Right lobe of liver (tissue), 4 donors: ENCODE measurements around the gene SLC22A23.

Source experiments
- POLR2A ChIP-seq: fragments of 450-650 bp; IDR thresholded peaks from one replicate; pipeline ENCODE4 v1.6.1; 2017; ENCODE audit warnings: antibody characterized with exemption, mild to moderate bottlenecking
- TF ChIP-seq, protein P1 (sequence below), 4 donors: fragments of 200-600 bp in 3 of 4; fragments of 450-650 bp in 1 of 4; IDR thresholded peaks; one replicate each; pipeline versions ENCODE4 v1.5.1 to v1.8.0; 2016 to 2022; ENCODE audit warnings: antibody characterized with exemption in 4 of 4, mild to moderate bottlenecking in 2 of 4
- donor health status: DM: no; HTN: no; CAD: no.
- donor health status: DM: no; HTN: no; CAD: no.
- donor health status: DM: no; HTN: yes; CAD: no.

DNA sequence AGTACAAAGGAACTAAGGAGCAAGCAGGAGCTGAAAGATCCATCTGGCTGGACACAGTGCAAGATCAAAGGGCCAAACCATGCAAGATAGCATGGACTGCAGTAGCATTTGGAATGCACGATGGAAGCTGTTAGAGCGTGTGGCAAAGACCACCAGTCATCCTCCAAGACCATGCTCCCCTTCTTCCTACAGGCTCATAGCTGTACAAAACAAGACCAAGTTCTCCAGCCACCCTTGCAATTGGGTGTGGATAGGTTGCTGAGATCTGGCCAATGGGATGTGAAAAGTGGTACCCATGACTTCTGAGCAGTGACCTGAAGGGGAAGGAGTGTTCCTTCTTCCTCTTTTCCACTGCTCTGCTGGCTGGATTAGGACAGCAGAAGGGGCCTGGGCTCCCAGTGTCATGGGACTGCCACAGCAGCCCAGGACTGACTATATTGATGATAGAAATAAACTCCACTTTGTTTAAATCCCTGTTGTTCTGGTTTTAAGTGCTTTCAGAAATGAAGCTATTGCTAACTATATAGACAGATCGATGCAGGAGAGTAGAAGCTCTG, 64.9 kb downstream of the SLC22A23 start:
- TF ChIP-seq, protein P1, sequence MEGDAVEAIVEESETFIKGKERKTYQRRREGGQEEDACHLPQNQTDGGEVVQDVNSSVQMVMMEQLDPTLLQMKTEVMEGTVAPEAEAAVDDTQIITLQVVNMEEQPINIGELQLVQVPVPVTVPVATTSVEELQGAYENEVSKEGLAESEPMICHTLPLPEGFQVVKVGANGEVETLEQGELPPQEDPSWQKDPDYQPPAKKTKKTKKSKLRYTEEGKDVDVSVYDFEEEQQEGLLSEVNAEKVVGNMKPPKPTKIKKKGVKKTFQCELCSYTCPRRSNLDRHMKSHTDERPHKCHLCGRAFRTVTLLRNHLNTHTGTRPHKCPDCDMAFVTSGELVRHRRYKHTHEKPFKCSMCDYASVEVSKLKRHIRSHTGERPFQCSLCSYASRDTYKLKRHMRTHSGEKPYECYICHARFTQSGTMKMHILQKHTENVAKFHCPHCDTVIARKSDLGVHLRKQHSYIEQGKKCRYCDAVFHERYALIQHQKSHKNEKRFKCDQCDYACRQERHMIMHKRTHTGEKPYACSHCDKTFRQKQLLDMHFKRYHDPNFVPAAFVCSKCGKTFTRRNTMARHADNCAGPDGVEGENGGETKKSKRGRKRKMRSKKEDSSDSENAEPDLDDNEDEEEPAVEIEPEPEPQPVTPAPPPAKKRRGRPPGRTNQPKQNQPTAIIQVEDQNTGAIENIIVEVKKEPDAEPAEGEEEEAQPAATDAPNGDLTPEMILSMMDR (IDR thresholded peaks at IDR 0.05), result no peak
- TF ChIP-seq POLR2A, result no peak
